Urothelium cell line (cell line): Measurements from ENCODE around the gene LAMA1.
"Not testable (repeated sequence)": the region's sequence is repeated elsewhere in the genome, so short reads cannot be mapped to it uniquely, and the experiment has no call there.

Experiments
- DNase-seq: peaks from one replicate; pipeline ENCODE4 v3.0.0; 2011; ENCODE audit warnings: low spot score, mixed read lengths
- FAIRE-seq: peaks from 2 replicates; lab custom pipeline; 2011; peaks lifted over from hg19 to GRCh38; lab: Jason Lieb, UNC

The LAMA1 gene

GRCh38 chr18:6955304-6955703, 162.3 kb downstream of the LAMA1 start:
- no peak for DNase-seq
- FAIRE-seq, result no peak

- DNase-seq (no peak), FAIRE-seq (peak; percentile 73)
Observed at GRCh38 chr18:6954501-6954900, 163.1 kb downstream of the LAMA1 start.

- no peak for DNase-seq
- FAIRE-seq, result no peak
Observed at GRCh38 chr18:6951336-6952090, 166.1 kb downstream of the LAMA1 start.

- DNase-seq, result no peak
- no peak for FAIRE-seq
Observed at GRCh38 chr18:6950641-6951040, 167.0 kb downstream of the LAMA1 start.

- FAIRE-seq (peak; percentile 67), DNase-seq (no peak)
Observed at GRCh38 chr18:6949800-6950586, 167.6 kb downstream of the LAMA1 start.

- peak; percentile 52 for FAIRE-seq
- DNase-seq, result no peak
Observed at GRCh38 chr18:6948281-6949055, 169.1 kb downstream of the LAMA1 start.

- no peak for DNase-seq
- FAIRE-seq, result no peak
Observed at GRCh38 chr18:6947338-6948030, 170.1 kb downstream of the LAMA1 start.

- DNase-seq (no peak), FAIRE-seq (no peak)
Observed at GRCh38 chr18:6943143-6943542, 174.5 kb downstream of the LAMA1 start.

GRCh38 chr18:6942742-6943141, 174.9 kb downstream of the LAMA1 start:
- FAIRE-seq, result no peak
- no peak for DNase-seq

GRCh38 chr18:6941996-6942395, 175.6 kb downstream of the LAMA1 start:
- DNase-seq, result no peak
- FAIRE-seq, result no peak

GRCh38 chr18:6940451-6940850, 177.1 kb downstream of the LAMA1 start:
- FAIRE-seq, result no peak

GRCh38 chr18:6939972-6940371, 177.6 kb downstream of the LAMA1 start:
- no peak for FAIRE-seq
- DNase-seq, result no peak

More at GRCh38 chr18:6940451-6940850, 177.1 kb downstream of the LAMA1 start:
- DNase-seq, result no peak

GRCh38 chr18:6938403-6938802, 179.2 kb downstream of the LAMA1 start:
- FAIRE-seq, DNase-seq: not testable (repeated sequence)

GRCh38 chr18:6938003-6938402, 179.6 kb downstream of the LAMA1 start:
- peak; percentile 84 for FAIRE-seq
- no peak for DNase-seq

GRCh38 chr18:6934859-6935258, 182.7 kb downstream of the LAMA1 start:
- no peak for FAIRE-seq
- no peak for DNase-seq

- DNase-seq, result peak; percentile 91
- peak; percentile 94 for FAIRE-seq
Observed at GRCh38 chr18:6929370-6930102, 188.1 kb downstream of the LAMA1 start.

GRCh38 chr18:6928359-6928758, 189.2 kb downstream of the LAMA1 start:
- no peak for FAIRE-seq
- no peak for DNase-seq

GRCh38 chr18:6927153-6927552, 190.4 kb downstream of the LAMA1 start:
- FAIRE-seq (no peak), DNase-seq (no peak)

- DNase-seq, result no peak
- no peak for FAIRE-seq
Observed at GRCh38 chr18:6923220-6923619, 194.4 kb downstream of the LAMA1 start.

- FAIRE-seq (peak; percentile 73), DNase-seq (no peak)
Observed at GRCh38 chr18:6921571-6921970, 196.0 kb downstream of the LAMA1 start.
